ENCODE measurements around the gene KASH5.

GRCh38 chr19:49374665-49375434, 13.2 kb upstream of the KASH5 start:
- no peak for TF ChIP-seq CTCF (IDR thresholded peaks at IDR 0.05; ENCODE audit: low read depth, low read length, poor library complexity, severe bottlenecking)
- no peak for TF ChIP-seq EZH2phosphoT487 (IDR thresholded peaks at IDR 0.05; ENCODE audit: borderline replicate concordance, low read length)

Measured in DOHH2 (cell line).